Stimulated activated CD8-positive, alpha-beta memory T cell treated with anti-CD3 and anti-CD28 coated beads, Interleukin-15, amount 100 ng/mL, for 24 hours (primary cell): ENCODE data around the gene DPEP2.
"Not testable (repeated sequence)": the region's sequence is repeated elsewhere in the genome, so short reads cannot be mapped to it uniquely, and the experiment has no call there.

ENCODE experiments used
- DNase-seq: peaks from one replicate; pipeline ENCODE4 v3.0.0-alpha.2; 2020; ENCODE audit warnings: low read depth

DPEP2 gene

GRCh38 chr16:68005786-68006286 lies 6.6 kb upstream of the DPEP2 start:
- no peak for DNase-seq

- DNase-seq: no peak
Observed at GRCh38 chr16:68005211-68005610, 5.9 kb upstream of the DPEP2 start.

GRCh38 chr16:68003031-68003430 lies 3.7 kb upstream of the DPEP2 start:
- no peak for DNase-seq

- no peak for DNase-seq
Observed at GRCh38 chr16:68000450-68000849, 1.2 kb upstream of the DPEP2 start.

GRCh38 chr16:67999985-68000384 lies 701 bp upstream of the DPEP2 start:
- no peak for DNase-seq

GRCh38 chr16:67998231-67998778 lies 979 bp downstream of the DPEP2 start:
- not testable (repeated sequence) for DNase-seq

- no peak for DNase-seq
Observed at GRCh38 chr16:67996666-67997065, 2.6 kb downstream of the DPEP2 start.

- DNase-seq: no peak
Observed at GRCh38 chr16:67995423-67995822, 3.9 kb downstream of the DPEP2 start.

GRCh38 chr16:67994040-67994408 lies 5.3 kb downstream of the DPEP2 start:
- not testable (repeated sequence) for DNase-seq

GRCh38 chr16:67993207-67994039 lies 5.9 kb downstream of the DPEP2 start:
- DNase-seq: peak; percentile 80

- DNase-seq: no peak
Observed at GRCh38 chr16:67992661-67993206, 6.5 kb downstream of the DPEP2 start.

- DNase-seq: no peak
Observed at GRCh38 chr16:67990018-67990386, 9.3 kb downstream of the DPEP2 start.

- no peak for DNase-seq
Observed at GRCh38 chr16:67989322-67990017, 9.8 kb downstream of the DPEP2 start.

GRCh38 chr16:67988675-67989074 lies 10.6 kb downstream of the DPEP2 start:
- no peak for DNase-seq

GRCh38 chr16:67987460-67988160 lies 11.7 kb downstream of the DPEP2 start:
- no peak for DNase-seq

GRCh38 chr16:67986949-67987348 lies 12.3 kb downstream of the DPEP2 start:
- DNase-seq: no peak

GRCh38 chr16:67982011-67982696 lies 17.1 kb downstream of the DPEP2 start:
- DNase-seq: no peak

- DNase-seq: no peak
Observed at GRCh38 chr16:67979955-67980678, 19.2 kb downstream of the DPEP2 start, which contains the start of gene DPEP3. TSS of gene DPEP3 (minus strand) at chr16:67980499. CDS start at chr16:67980380, 119 bp downstream.

GRCh38 chr16:67977469-67978227 lies 21.6 kb downstream of the DPEP2 start:
- DNase-seq: no peak

GRCh38 chr16:67977005-67977404 lies 22.3 kb downstream of the DPEP2 start:
- DNase-seq: no peak
